PC-3 (cell line): ENCODE measurements around the gene ECHDC1. TPM values are rescaled to one million over a fixed set of nuclear protein-coding genes. Genes with fewer than 3 reads are reported as not detected.
A peak's percentile ranks its signal among the peaks of the same experiment; 100 is the strongest.

Experiments used
- ATAC-seq: fragments of 200-7000 bp; cut with Tn5 transposase; 2 replicates; pipeline ENCODE4 v1.9.1; 2020; ENCODE audit warnings: mild to moderate bottlenecking, moderate library complexity
- BruUV-seq: library from RNA; stranded (reverse); fragments of 400-500 nt; replicated peaks from 2 replicates; lab custom pipeline; 2021; lab: Mats Ljungman, UMichigan
- CTCF ChIA-PET: fragments of 300-600 bp; sonication (Branson Sonifier 250); formaldehyde crosslinking; loops from one replicate; lab custom pipeline; 2022; ENCODE audit warnings: antibody characterized with exemption; lab: Charles Lee
- POLR2A ChIA-PET: fragments of 300-600 bp; sonication (Branson Sonifier 250); formaldehyde crosslinking; loops from one replicate; lab custom pipeline; 2022; ENCODE audit warnings: antibody characterized with exemption; ENCODE audit not compliant: unreplicated experiment; lab: Charles Lee
- DNase-seq: peaks from one replicate; pipeline ENCODE4 v3.0.0-alpha.2; 2015
- H2AFZ ChIP-seq: fragments of 300-600 bp; sonication (generic); 2 replicates; pipeline ENCODE4 v1.6.0; 2016; ENCODE audit warnings: antibody characterized with exemption, low read length
- H3F3A ChIP-seq: fragments of 300-600 bp; sonication (generic); one replicate; pipeline ENCODE4 v1.6.0; 2017; ENCODE audit warnings: antibody characterized with exemption, low read length, control low read depth, mild to moderate bottlenecking; ENCODE audit not compliant: unreplicated experiment
- H3K27ac ChIP-seq: fragments of 300-600 bp; sonication (generic); 2 replicates; pipeline ENCODE4 v1.5.1; 2016; ENCODE audit warnings: mild to moderate bottlenecking, low read length
- H3K27me3 ChIP-seq: fragments of 300-600 bp; sonication (generic); 2 replicates; pipeline ENCODE4 v1.6.1; 2016; ENCODE audit warnings: low read length, mixed read lengths
- H3K36me3 ChIP-seq: fragments of 300-600 bp; sonication (generic); 2 replicates; pipeline ENCODE4 v1.6.1; 2016; ENCODE audit warnings: low read depth, mixed run types, low read length, mixed read lengths
- H3K4me1 ChIP-seq: fragments of 300-600 bp; sonication (generic); 2 replicates; pipeline ENCODE4 v1.5.1; 2016; ENCODE audit warnings: low read length; ENCODE audit not compliant: insufficient read depth
- H3K4me2 ChIP-seq: fragments of 300-600 bp; sonication (generic); 2 replicates; pipeline ENCODE4 v1.6.0; 2016; ENCODE audit warnings: low read length
- H3K4me3 ChIP-seq: fragments of 300-600 bp; sonication (generic); 2 replicates; pipeline ENCODE4 v1.5.1; 2016; ENCODE audit warnings: mild to moderate bottlenecking, low read length, mixed read lengths
- H3K79me2 ChIP-seq: fragments of 300-600 bp; sonication (generic); 2 replicates; pipeline ENCODE4 v1.6.1; 2017; ENCODE audit warnings: low read length, mixed read lengths
- H3K9ac ChIP-seq: fragments of 300-600 bp; sonication (generic); 2 replicates; pipeline ENCODE4 v1.6.0; 2016; ENCODE audit warnings: mild to moderate bottlenecking, low read length
- H3K9me2 ChIP-seq: fragments of 300-600 bp; sonication (generic); replicated peaks from 2 replicates; pipeline ENCODE4 v1.6.1; 2016; ENCODE audit warnings: mixed run types, low read length, mixed read lengths
- H3K9me3 ChIP-seq: fragments of 300-600 bp; sonication (generic); 2 replicates; pipeline ENCODE4 v1.6.1; 2016; ENCODE audit warnings: low read length, mixed read lengths
- H4K20me1 ChIP-seq: fragments of 300-600 bp; sonication (generic); 2 replicates; pipeline ENCODE4 v1.6.1; 2016; ENCODE audit warnings: low read length, mixed read lengths
- CTCF ChIP-seq: fragments of 300-600 bp; sonication (generic); conservative IDR thresholded peaks from 2 replicates; pipeline ENCODE4 v1.5.1; 2017; ENCODE audit warnings: antibody characterized with exemption, low read depth, mild to moderate bottlenecking, low read length
- EZH2 ChIP-seq: fragments of 300-600 bp; sonication (generic); IDR thresholded peaks from one replicate; pipeline ENCODE4 v1.6.1; 2017; ENCODE audit warnings: antibody characterized with exemption, mild to moderate bottlenecking, low read length; ENCODE audit not compliant: unreplicated experiment
- EZH2phosphoT487 ChIP-seq: fragments of 300-600 bp; sonication (generic); IDR thresholded peaks from 2 replicates; pipeline ENCODE4 v1.6.1; 2018; ENCODE audit warnings: mild to moderate bottlenecking, antibody characterized with exemption, low read length, borderline replicate concordance
- intact Hi-C: fragments of 100-400 bp; cut with micrococcal nuclease; formaldehyde crosslinking; loops from 2 replicates; pipeline ENCODE4 v1.9.0; 2023
- total RNA-seq: library from RNA; depleted of rRNA; stranded (reverse); fragments of >200 nt; gene quantifications from 2 replicates; pipeline ENCODE4 v1.2.3, GENCODE V29; 2014

ECHDC1 gene
- total RNA-seq, 1 experiment from 2014 or later: 34.5 TPM

GRCh38 chr6:127301199-127301700 lies 42.2 kb downstream of the ECHDC1 start:
- DNase-seq (no peak), ATAC-seq (no peak)
- Histone ChIP-seq H3K27ac (no peak overlapping the region), H3K36me3 (no peaks in the 10 kb centered on the region), H3K9me3 (no peaks in the 10 kb centered on the region), H3K4me1 (peaks cover 8% of the 10 kb centered on the region; the same call in 1 of the 2 replicates), H2AFZ (no peak overlapping the region), H3K4me3 (no peak overlapping the region), H3K4me2 (no peak overlapping the region), H3K27me3 (no peaks in the 10 kb centered on the region), H4K20me1 (no peaks in the 10 kb centered on the region), H3K9me2 (no peaks in the 10 kb centered on the region), H3K9ac (no peak overlapping the region), H3F3A (no peaks in the 10 kb centered on the region), H3K79me2 (no peaks in the 10 kb centered on the region)
- intact Hi-C loops: no loop called here
- ChIA-PET POLR2A (no interaction called here), CTCF (no interaction called here)
- TF ChIP-seq CTCF (no peak), EZH2 (no peak), EZH2phosphoT487 (no peak)
- no TSS peak for BruUV-seq

GRCh38 chr6:127300411-127300810 lies 43.0 kb downstream of the ECHDC1 start:
- intact Hi-C loops: no loop called here
- H3K9ac ChIP-seq: no peak overlapping the region
- no TSS peak for BruUV-seq
- no peak overlapping the region for H3K4me3 ChIP-seq
- H3K4me2 ChIP-seq: no peak overlapping the region
- ATAC-seq (peak; percentile 66), DNase-seq (peak; percentile 23)
- H4K20me1 ChIP-seq: no peaks in the 10 kb centered on the region
- no peak overlapping the region for H3K27ac ChIP-seq
- no peak overlapping the region for H2AFZ ChIP-seq
- H3K36me3 ChIP-seq: no peaks in the 10 kb centered on the region
- no peak for TF ChIP-seq EZH2phosphoT487
- TF ChIP-seq CTCF: no peak
- CTCF ChIA-PET: no interaction called here
- no peaks in the 10 kb centered on the region for H3K9me3 ChIP-seq
- no peaks in the 10 kb centered on the region for H3F3A ChIP-seq
- H3K79me2 ChIP-seq: no peaks in the 10 kb centered on the region
- POLR2A ChIA-PET: no interaction called here
- H3K9me2 ChIP-seq: no peaks in the 10 kb centered on the region
- no peaks in the 10 kb centered on the region for H3K27me3 ChIP-seq
- peaks cover 8% of the 10 kb centered on the region; the same call in 1 of the 2 replicates for H3K4me1 ChIP-seq

- H3K79me2 ChIP-seq: no peaks in the 10 kb centered on the region
- no peak overlapping the region for H3K4me3 ChIP-seq
- H3K9me2 ChIP-seq: no peaks in the 10 kb centered on the region
- BruUV-seq: no TSS peak
- H3K27ac ChIP-seq: no peak overlapping the region
- H2AFZ ChIP-seq: no peak overlapping the region
- no peaks in the 10 kb centered on the region for H3K36me3 ChIP-seq
- TF ChIP-seq EZH2 (no peak), EZH2phosphoT487 (no peak), CTCF (no peak)
- H3K4me1 ChIP-seq: peaks cover 8% of the 10 kb centered on the region; the same call in 1 of the 2 replicates
- peak; percentile 6 for DNase-seq
- ChIA-PET CTCF (interaction anchor here (0.7 kb wide), 1 partner anchor 87 kb away, joined by 3 read pairs; no protein-coding TSS in a partner anchor), POLR2A (no interaction called here)
- H4K20me1 ChIP-seq: no peaks in the 10 kb centered on the region
- H3K27me3 ChIP-seq: no peaks in the 10 kb centered on the region
- ATAC-seq: peak; percentile 63
- no peaks in the 10 kb centered on the region for H3K9me3 ChIP-seq
- no peaks in the 10 kb centered on the region for H3F3A ChIP-seq
- H3K9ac ChIP-seq: no peak overlapping the region
- H3K4me2 ChIP-seq: no peak overlapping the region
- intact Hi-C loops: no loop called here
Observed at GRCh38 chr6:127299522-127300240, 43.7 kb downstream of the ECHDC1 start.
